ENCODE measurements around the gene VTN.

The VTN gene

DNA sequence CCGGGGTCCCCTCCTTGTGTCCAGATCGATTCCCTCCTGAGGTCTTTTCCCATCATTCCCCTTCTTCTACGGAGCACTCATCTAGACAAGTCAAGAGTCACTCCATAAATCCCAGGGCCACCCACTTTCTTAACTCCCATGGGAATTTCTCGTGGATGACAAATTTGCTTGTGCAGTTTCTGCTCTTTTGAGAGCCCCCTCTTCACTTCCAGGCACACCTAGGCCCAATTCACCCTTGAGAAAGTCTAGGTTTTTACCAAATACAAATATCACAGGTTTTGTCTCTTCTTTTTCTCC, 12.3 kb downstream of the VTN start:
- no peaks in the 10 kb centered on the region for H3K27me3 ChIP-seq (ENCODE audit: insufficient read depth, low read depth, severe bottlenecking)
- no peak for DNase-seq
- H3K36me3 ChIP-seq, result peaks cover 58% of the 10 kb centered on the region
- no peaks in the 10 kb centered on the region for H3K9me3 ChIP-seq (ENCODE audit: severe bottlenecking)
- TF ChIP-seq, protein P1, sequence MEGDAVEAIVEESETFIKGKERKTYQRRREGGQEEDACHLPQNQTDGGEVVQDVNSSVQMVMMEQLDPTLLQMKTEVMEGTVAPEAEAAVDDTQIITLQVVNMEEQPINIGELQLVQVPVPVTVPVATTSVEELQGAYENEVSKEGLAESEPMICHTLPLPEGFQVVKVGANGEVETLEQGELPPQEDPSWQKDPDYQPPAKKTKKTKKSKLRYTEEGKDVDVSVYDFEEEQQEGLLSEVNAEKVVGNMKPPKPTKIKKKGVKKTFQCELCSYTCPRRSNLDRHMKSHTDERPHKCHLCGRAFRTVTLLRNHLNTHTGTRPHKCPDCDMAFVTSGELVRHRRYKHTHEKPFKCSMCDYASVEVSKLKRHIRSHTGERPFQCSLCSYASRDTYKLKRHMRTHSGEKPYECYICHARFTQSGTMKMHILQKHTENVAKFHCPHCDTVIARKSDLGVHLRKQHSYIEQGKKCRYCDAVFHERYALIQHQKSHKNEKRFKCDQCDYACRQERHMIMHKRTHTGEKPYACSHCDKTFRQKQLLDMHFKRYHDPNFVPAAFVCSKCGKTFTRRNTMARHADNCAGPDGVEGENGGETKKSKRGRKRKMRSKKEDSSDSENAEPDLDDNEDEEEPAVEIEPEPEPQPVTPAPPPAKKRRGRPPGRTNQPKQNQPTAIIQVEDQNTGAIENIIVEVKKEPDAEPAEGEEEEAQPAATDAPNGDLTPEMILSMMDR (IDR thresholded peaks at IDR 0.05; ENCODE audit: low read depth, low read length), result no peak
- H3K4me3 ChIP-seq (ENCODE audit: low read depth, low read length), result peak overlapping the region; percentile 80
- H3K27ac ChIP-seq, result peak overlapping the region; percentile 92

DNA sequence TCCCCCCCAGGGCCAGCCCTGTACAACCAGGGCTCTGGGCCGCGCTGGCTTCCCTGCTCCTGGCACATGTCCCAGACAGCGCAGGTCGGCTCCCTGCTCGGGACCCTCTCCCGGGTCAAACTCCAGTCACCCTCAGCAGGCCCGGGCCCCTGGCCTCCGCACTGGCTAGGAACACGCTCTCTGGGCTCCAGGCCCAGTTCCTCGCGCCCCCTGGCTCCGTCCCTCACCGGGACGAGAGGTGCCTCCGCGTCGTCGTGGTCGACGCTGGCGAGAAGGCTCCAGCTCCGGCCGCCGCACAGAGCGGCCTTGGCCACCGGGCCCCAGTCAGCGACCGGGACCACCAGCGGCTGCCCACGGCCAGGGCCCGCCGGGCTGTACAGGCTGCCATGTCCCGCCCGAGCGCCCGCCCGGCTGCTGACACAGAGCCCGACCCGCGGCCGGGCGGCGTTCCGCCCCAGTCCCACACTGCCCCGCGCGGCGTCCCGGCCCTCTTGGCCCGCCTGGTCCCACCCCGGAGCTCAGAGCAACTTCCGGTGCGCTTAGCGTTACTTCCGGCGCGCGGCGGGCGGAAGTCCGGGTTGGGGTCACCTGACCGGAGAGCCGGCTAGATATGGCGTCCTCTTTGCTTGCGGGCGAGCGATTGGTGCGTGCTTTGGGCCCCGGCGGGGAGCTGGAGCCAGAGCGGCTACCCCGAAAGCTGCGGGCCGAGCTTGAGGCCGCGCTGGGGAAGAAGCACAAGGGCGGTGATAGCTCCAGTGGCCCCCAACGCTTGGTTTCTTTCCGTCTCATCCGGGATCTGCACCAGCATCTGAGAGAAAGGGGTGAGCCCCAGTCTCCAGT, 12.8 kb downstream of the VTN start, which contains the start of gene POLDIP2:
Gene POLDIP2, minus strand, starts transcription at position 467 of the 840 bp plus-strand sequence. Its CDS starts 79 bp downstream, at position 388.
- no peaks in the 10 kb centered on the region for H3K27me3 ChIP-seq (ENCODE audit: insufficient read depth, low read depth, severe bottlenecking)
- H3K4me3 ChIP-seq (ENCODE audit: low read depth, low read length), result peak within 1 kb of the TSS; percentile 80
- H3K36me3 ChIP-seq, result peaks cover 62% of the 10 kb centered on the region
- TF ChIP-seq, protein P1 (IDR thresholded peaks at IDR 0.05; ENCODE audit: low read depth, low read length), result no peak
- H3K9me3 ChIP-seq (ENCODE audit: severe bottlenecking), result no peaks in the 10 kb centered on the region
- H3K27ac ChIP-seq, result peak within 1 kb of the TSS; percentile 92
- peak; percentile 95 for DNase-seq

DNA sequence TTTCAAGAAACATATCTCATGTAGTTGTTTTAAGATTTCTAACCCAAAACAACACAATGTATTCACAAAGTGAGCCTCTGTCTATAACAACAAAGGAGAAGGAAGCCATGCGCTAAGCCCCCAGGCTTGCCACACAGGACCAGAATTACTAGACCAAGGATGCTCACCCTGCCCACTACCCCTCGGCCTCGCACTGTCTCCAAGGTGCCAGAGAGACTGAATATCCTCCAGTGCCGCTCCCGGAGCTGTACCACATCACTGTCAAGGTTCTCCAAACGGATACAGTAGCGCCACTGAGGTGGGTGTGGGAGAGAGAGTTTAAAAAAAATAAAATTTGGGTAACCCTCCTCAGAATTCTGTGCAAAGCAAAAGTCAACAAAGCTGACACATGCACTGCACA, 19.8 kb downstream of the VTN start:
- DNase-seq, result no peak
- H3K9me3 ChIP-seq (ENCODE audit: severe bottlenecking), result no peaks in the 10 kb centered on the region
- H3K4me3 ChIP-seq (ENCODE audit: low read depth, low read length), result no peak overlapping the region
- TF ChIP-seq, protein P1 (IDR thresholded peaks at IDR 0.05; ENCODE audit: low read depth, low read length), result no peak
- no peaks in the 10 kb centered on the region for H3K27me3 ChIP-seq (ENCODE audit: insufficient read depth, low read depth, severe bottlenecking)
- H3K27ac ChIP-seq, result no peak overlapping the region
- peaks cover 90% of the 10 kb centered on the region for H3K36me3 ChIP-seq

DNA sequence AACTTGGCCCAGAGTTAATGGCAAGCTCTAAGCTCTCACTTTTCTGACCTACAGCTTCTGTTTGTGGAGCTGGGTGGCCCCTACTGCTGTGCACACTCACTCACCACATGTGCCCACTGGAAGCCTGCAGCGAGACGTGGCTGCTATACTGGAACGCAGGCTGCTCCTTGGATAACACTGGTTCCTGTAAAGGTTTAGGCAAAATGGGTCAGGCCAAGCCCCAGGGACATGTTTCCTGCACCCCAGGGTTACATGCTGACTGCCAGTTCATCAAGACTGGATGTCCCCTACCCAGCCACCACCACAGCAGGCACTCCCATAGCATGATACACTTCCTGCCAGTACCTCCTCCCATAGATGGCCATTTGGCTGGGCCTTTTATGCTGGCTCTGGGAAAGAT, 21.1 kb downstream of the VTN start:
- H3K27ac ChIP-seq, result no peak overlapping the region
- TF ChIP-seq, protein P1 (IDR thresholded peaks at IDR 0.05; ENCODE audit: low read depth, low read length), result no peak
- peaks cover 88% of the 10 kb centered on the region for H3K36me3 ChIP-seq
- no peaks in the 10 kb centered on the region for H3K9me3 ChIP-seq (ENCODE audit: severe bottlenecking)
- no peak overlapping the region for H3K4me3 ChIP-seq (ENCODE audit: low read depth, low read length)
- no peaks in the 10 kb centered on the region for H3K27me3 ChIP-seq (ENCODE audit: insufficient read depth, low read depth, severe bottlenecking)
- no peak for DNase-seq

DNA sequence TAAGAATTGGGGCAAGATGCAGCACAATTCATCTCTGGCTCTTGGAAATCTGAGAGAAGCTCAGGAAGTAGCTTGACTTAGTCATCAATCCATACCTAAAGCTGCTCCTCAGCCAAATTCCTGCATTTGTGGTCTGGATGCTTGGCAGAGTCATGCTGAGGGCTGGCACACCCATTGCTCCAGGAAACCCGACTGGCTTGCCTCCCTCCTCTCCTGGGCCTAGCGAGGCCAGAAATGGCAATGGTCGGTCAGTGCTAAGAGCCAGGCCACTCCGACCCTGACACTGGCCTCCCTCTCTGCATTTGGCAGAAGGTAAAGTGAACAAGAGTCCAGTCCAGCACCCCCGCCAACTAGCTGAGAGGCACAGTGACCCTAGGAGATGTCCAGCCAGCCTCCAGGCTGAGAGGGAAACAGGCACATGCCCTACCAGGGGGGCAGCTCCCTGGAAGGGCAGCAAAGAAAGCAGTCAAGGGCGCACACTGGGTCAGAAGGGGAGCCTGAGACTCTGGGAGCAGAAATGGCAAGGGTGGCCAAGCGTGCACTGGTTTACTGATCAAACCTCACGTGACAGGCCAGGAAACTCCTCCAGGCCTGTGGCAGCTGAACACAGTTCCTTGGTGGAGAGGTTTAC, 22.7 kb downstream of the VTN start:
- Histone ChIP-seq H3K27ac (no peak overlapping the region), H3K36me3 (peaks cover 84% of the 10 kb centered on the region), H3K27me3 (ENCODE audit: insufficient read depth, low read depth, severe bottlenecking) (no peaks in the 10 kb centered on the region), H3K9me3 (ENCODE audit: severe bottlenecking) (no peaks in the 10 kb centered on the region), H3K4me3 (ENCODE audit: low read depth, low read length) (no peak overlapping the region)
- DNase-seq, result no peak
- TF ChIP-seq, protein P1 (IDR thresholded peaks at IDR 0.05; ENCODE audit: low read depth, low read length), result no peak
